ENCODE results near the gene C3orf33. TPM values are rescaled to one million over a fixed set of nuclear protein-coding genes. Genes with fewer than 3 reads are reported as not detected.

The C3orf33 gene
- total RNA-seq, 1 experiment from 2014 or later, result 2.1 TPM

GRCh38 chr3:155809181-155809580, 3.1 kb upstream of the C3orf33 start:
- 0 out of 2 replicates have a peak, but pooled peaks cover 4% of the 10 kb centered on the region for H3K4me1 ChIP-seq (replicated peaks)
- no peaks in the 10 kb centered on the region for H3K36me3 ChIP-seq
- H3K27me3 ChIP-seq (replicated peaks), result no peaks in the 10 kb centered on the region
- no peak overlapping the region for H3K27ac ChIP-seq
- H3K9me3 ChIP-seq (replicated peaks), result no peaks in the 10 kb centered on the region
- no peak for DNase-seq (ENCODE audit: low read depth in 1 of 2, low spot score in 2 of 2)
- H3K4me3 ChIP-seq, result no peak overlapping the region

- no peak overlapping the region for H3K27ac ChIP-seq
- no peak overlapping the region for H3K4me3 ChIP-seq
- H3K4me1 ChIP-seq (replicated peaks), result 0 out of 2 replicates have a peak, but pooled peaks cover 4% of the 10 kb centered on the region
- H3K36me3 ChIP-seq, result no peaks in the 10 kb centered on the region
- no peaks in the 10 kb centered on the region for H3K9me3 ChIP-seq (replicated peaks)
- DNase-seq (ENCODE audit: low read depth in 1 of 2, low spot score in 2 of 2), result no peak
- H3K27me3 ChIP-seq (replicated peaks), result no peaks in the 10 kb centered on the region
These were observed 1.7 kb upstream of the C3orf33 start for GRCh38 chr3:155807823-155808222.

DNA sequence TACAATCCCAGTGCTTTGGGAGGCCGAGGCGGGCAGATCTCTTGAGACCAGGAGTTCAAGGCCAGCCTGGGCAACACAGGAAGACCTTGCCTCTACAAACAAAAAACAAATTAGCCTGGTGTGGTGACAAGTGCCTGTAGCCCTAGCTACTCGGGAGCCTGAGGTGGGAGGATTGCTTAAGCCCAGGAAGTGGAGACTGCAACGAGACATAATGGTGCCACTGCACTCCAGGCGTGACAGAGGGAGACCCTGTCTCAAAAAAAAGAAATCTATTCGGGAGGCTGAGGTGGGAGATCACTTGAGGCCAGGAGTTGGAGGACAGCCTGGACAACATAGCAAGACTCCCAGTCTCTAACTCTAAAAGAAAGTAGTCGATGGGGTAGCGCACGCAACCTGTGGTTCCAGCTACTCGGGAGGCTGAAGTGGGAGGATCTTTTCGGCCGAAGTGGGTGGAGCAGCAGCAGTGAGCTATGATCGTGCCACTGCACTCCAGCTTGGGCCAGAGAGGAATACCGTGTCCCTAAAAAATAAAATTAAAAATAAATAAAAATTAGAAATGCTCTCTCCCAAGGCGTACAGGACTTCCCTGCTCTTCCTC, 775 bp downstream of the C3orf33 start:
- H3K9me3 ChIP-seq (replicated peaks), result no peaks in the 10 kb centered on the region
- peak overlapping the region; percentile 54 for H3K4me3 ChIP-seq
- 0 out of 2 replicates have a peak, but pooled peaks cover 4% of the 10 kb centered on the region for H3K4me1 ChIP-seq (replicated peaks)
- no peaks in the 10 kb centered on the region for H3K36me3 ChIP-seq
- no peak overlapping the region for H3K27ac ChIP-seq
- no peak for DNase-seq (ENCODE audit: low read depth in 1 of 2, low spot score in 2 of 2)
- no peaks in the 10 kb centered on the region for H3K27me3 ChIP-seq (replicated peaks)

DNA sequence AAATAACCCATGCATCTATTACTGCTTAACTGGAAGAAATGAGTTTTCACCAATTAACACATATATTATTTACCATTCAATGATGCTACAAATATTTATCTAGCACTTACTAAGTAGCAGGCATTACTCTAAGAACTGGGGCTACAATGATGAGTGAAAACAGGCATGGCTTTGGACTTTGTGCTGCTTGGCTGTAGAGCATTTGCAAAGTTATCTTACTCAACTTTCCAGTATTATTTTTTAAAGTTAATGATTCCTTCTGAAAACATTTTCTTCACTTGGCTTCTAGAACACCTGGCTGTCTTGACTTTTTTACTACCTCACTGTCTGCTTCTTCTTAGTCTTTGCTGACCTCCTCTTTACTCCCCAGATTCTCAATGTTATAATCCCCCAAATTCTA, 1.8 kb downstream of the C3orf33 start:
- Histone ChIP-seq H3K9me3 (replicated peaks) (no peaks in the 10 kb centered on the region), H3K36me3 (no peaks in the 10 kb centered on the region), H3K27me3 (replicated peaks) (no peaks in the 10 kb centered on the region), H3K4me1 (replicated peaks) (0 out of 2 replicates have a peak, but pooled peaks cover 4% of the 10 kb centered on the region), H3K4me3 (no peak overlapping the region), H3K27ac (no peak overlapping the region)
- no peak for DNase-seq (ENCODE audit: low read depth in 1 of 2, low spot score in 2 of 2)

GRCh38 chr3:155792532-155792931, 13.5 kb downstream of the C3orf33 start:
- Histone ChIP-seq H3K36me3 (no peaks in the 10 kb centered on the region), H3K27me3 (replicated peaks) (no peaks in the 10 kb centered on the region), H3K4me3 (no peak overlapping the region), H3K4me1 (replicated peaks) (no peaks in the 10 kb centered on the region), H3K27ac (no peak overlapping the region), H3K9me3 (replicated peaks) (no peaks in the 10 kb centered on the region)
- DNase-seq (ENCODE audit: low read depth in 1 of 2, low spot score in 2 of 2), result no peak

GRCh38 chr3:155791190-155791589, 14.9 kb downstream of the C3orf33 start:
- Histone ChIP-seq H3K27ac (no peak overlapping the region), H3K4me3 (no peak overlapping the region), H3K27me3 (replicated peaks) (no peaks in the 10 kb centered on the region), H3K9me3 (replicated peaks) (no peaks in the 10 kb centered on the region), H3K36me3 (no peaks in the 10 kb centered on the region), H3K4me1 (replicated peaks) (no peaks in the 10 kb centered on the region)
- DNase-seq (ENCODE audit: low read depth in 1 of 2, low spot score in 2 of 2), result no peak

DNA sequence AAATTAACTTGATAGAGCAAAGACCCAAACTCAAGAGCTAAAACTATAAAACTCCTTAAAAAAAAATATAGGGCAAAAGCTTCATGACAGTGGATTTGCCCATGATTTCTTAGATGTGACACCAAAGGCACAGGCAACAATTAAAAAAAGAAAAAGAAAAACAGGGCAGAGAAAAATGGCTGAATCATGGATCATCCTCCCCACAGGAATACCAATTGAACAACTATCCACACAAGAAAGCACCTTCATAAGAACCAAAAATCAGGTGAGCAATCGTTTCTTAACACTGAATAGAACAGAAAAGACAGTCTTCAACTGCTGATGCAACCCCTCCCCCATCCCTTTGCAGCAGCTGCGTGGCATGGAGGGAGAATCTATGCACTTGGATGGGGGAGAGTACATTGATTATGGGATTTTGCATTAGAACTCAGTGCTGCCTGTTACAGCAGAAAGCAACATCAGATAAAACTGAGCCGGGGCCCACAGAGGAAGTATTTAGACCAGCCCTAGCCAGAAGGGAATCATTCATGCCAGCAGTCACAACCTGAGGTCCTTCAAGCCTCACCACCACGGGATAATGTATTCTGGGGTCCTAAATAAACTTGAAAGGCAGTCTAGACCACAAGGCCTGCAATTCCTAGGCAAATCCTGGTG, 15.7 kb downstream of the C3orf33 start:
- H3K9me3 ChIP-seq (replicated peaks), result no peaks in the 10 kb centered on the region
- H3K4me1 ChIP-seq (replicated peaks), result no peaks in the 10 kb centered on the region
- DNase-seq (ENCODE audit: low read depth in 1 of 2, low spot score in 2 of 2), result no peak
- H3K4me3 ChIP-seq, result no peak overlapping the region
- no peaks in the 10 kb centered on the region for H3K27me3 ChIP-seq (replicated peaks)
- H3K27ac ChIP-seq, result no peak overlapping the region
- no peaks in the 10 kb centered on the region for H3K36me3 ChIP-seq

DNA sequence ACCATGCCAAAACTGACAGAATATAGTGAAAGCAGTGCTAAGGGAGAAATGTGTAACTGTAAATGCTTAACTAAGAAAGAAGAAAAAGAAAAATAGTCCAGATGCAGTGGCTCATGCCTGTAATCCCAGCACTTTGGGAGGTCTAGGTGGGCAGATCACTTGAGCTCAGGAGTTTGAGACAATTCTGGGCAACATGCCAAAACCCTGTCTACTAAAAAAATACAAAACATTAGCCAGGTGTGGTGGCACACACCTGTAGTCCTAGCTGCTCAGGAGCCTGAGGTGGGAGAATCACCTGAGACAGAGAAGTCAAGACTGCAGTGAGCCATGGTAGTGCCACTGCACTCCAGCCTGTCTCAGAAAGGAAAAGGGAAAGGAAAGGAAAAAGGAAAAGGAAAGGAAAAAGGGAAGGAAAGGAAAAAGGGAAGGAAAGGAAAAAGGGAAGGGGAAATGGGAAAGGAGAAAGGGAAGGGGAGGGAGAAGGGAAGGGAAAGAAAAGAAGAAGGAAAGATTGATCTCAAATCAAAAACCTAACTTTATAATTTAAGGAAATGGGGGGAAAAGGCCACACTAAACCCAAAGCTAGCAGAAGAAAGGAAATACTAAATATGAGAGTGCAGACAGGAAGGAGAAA, 20.3 kb downstream of the C3orf33 start:
- H3K9me3 ChIP-seq (replicated peaks), result peaks cover 4% of the 10 kb centered on the region; the same call in 1 of the 2 replicates
- no peaks in the 10 kb centered on the region for H3K36me3 ChIP-seq
- H3K4me3 ChIP-seq, result no peak overlapping the region
- no peaks in the 10 kb centered on the region for H3K27me3 ChIP-seq (replicated peaks)
- H3K27ac ChIP-seq, result no peak overlapping the region
- DNase-seq (ENCODE audit: low read depth in 1 of 2, low spot score in 2 of 2), result no peak
- no peaks in the 10 kb centered on the region for H3K4me1 ChIP-seq (replicated peaks)

GRCh38 chr3:155782390-155782953, 23.6 kb downstream of the C3orf33 start:
- Histone ChIP-seq H3K9me3 (replicated peaks) (peaks cover 4% of the 10 kb centered on the region; the same call in 1 of the 2 replicates), H3K4me1 (replicated peaks) (peaks cover 5% of the 10 kb centered on the region; the same call in 1 of the 2 replicates), H3K4me3 (no peak overlapping the region), H3K27ac (no peak overlapping the region), H3K36me3 (no peaks in the 10 kb centered on the region), H3K27me3 (replicated peaks) (no peaks in the 10 kb centered on the region)
- no peak for DNase-seq (ENCODE audit: low read depth in 1 of 2, low spot score in 2 of 2)

DNA sequence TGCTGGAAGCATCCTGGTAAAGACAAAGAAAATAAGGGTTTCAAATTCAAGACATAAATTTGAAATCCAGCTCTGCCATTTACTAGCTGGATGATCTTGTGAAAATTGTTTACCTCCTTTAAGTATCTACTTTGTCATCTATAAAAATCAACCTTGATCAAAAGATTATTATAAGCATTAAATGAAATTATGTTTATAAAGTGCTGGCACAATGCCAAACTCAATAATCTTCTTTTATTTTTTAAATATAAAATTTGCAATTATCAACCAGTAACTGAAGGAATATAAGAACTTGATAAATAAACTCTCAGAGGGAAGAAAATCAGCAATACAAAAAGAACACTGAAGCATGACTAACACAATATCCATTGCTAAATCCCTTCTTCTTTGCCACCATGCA, 25.8 kb downstream of the C3orf33 start:
- Histone ChIP-seq H3K9me3 (replicated peaks) (peaks cover 4% of the 10 kb centered on the region; the same call in 1 of the 2 replicates), H3K4me3 (no peak overlapping the region), H3K27ac (no peak overlapping the region), H3K27me3 (replicated peaks) (no peaks in the 10 kb centered on the region), H3K4me1 (replicated peaks) (peaks cover 5% of the 10 kb centered on the region; the same call in 1 of the 2 replicates), H3K36me3 (no peaks in the 10 kb centered on the region)
- no peak for DNase-seq (ENCODE audit: low read depth in 1 of 2, low spot score in 2 of 2)

GRCh38 chr3:155778462-155778861, 27.6 kb downstream of the C3orf33 start:
- H3K4me1 ChIP-seq (replicated peaks), result peaks cover 5% of the 10 kb centered on the region; the same call in 1 of the 2 replicates
- H3K9me3 ChIP-seq (replicated peaks), result peaks cover 4% of the 10 kb centered on the region; the same call in 1 of the 2 replicates
- no peak overlapping the region for H3K27ac ChIP-seq
- no peaks in the 10 kb centered on the region for H3K27me3 ChIP-seq (replicated peaks)
- peak in 1 of 2 experiments; percentile 4 for DNase-seq (ENCODE audit: low read depth in 1 of 2, low spot score in 2 of 2)
- no peak overlapping the region for H3K4me3 ChIP-seq
- no peaks in the 10 kb centered on the region for H3K36me3 ChIP-seq

DNA sequence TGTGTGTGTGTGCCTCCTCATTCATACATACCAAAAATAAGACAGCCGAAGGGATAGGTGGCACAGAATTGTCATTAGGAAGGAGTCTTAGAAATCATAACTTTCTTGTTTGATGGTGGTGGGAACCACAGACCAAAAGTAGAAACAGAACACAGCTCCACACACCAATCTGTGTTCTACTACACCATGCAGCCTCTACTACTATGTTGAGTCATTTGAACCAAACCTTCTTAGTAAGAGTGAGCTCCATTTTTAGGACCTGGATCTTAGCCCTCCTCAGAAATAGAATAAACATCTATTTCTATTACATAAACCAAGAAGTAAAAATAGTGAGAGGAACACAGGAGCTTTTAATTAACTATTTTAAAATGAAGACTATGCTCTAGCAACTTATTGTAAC, 33.3 kb downstream of the C3orf33 start:
- no peak for DNase-seq (ENCODE audit: low read depth in 1 of 2, low spot score in 2 of 2)
- H3K36me3 ChIP-seq, result no peaks in the 10 kb centered on the region
- H3K27me3 ChIP-seq (replicated peaks), result no peaks in the 10 kb centered on the region
- no peaks in the 10 kb centered on the region for H3K9me3 ChIP-seq (replicated peaks)
- H3K27ac ChIP-seq, result no peak overlapping the region
- H3K4me3 ChIP-seq, result no peak overlapping the region
- H3K4me1 ChIP-seq (replicated peaks), result no peaks in the 10 kb centered on the region

DNA sequence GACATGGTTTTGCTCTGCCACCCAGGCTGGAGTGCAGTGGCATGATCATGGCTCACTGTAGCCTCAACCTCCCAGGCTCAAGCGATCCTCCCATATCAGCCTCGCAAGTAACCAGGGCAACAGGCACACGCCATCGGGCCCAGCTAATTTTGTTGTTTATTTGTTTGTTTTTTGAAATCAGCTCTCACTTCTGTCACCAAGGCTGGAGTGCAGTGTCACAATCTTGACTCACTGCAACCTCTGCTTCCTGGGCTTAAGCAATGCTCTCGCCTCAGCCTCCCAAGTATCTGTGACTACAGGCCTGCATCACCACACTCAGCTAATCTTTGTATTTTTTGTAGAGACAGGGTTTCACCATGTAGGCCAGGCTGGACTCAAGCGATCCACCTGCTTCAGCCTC, 35.0 kb downstream of the C3orf33 start:
- Histone ChIP-seq H3K4me1 (replicated peaks) (no peaks in the 10 kb centered on the region), H3K27me3 (replicated peaks) (no peaks in the 10 kb centered on the region), H3K4me3 (no peak overlapping the region), H3K9me3 (replicated peaks) (no peaks in the 10 kb centered on the region), H3K27ac (no peak overlapping the region), H3K36me3 (no peaks in the 10 kb centered on the region)
- DNase-seq (ENCODE audit: low read depth in 1 of 2, low spot score in 2 of 2), result no peak

- no peaks in the 10 kb centered on the region for H3K36me3 ChIP-seq
- no peak for DNase-seq (ENCODE audit: low read depth in 1 of 2, low spot score in 2 of 2)
- H3K27ac ChIP-seq, result no peak overlapping the region
- H3K27me3 ChIP-seq (replicated peaks), result no peaks in the 10 kb centered on the region
- H3K4me1 ChIP-seq (replicated peaks), result no peaks in the 10 kb centered on the region
- H3K9me3 ChIP-seq (replicated peaks), result no peaks in the 10 kb centered on the region
- H3K4me3 ChIP-seq, result no peak overlapping the region
These were observed 39.9 kb downstream of the C3orf33 start for GRCh38 chr3:155766206-155766605.
